HG02840 (cell line): Measurements from ENCODE around the gene SUFU.

Experiments
- ATAC-seq: cut with Tn5 transposase; IDR thresholded peaks from one replicate; pipeline ENCODE4 v1.9.1; 2021; ENCODE audit warnings: mild to moderate bottlenecking, moderate library complexity, moderate number of reproducible peaks; ENCODE audit not compliant: unreplicated experiment, low FRiP score

The SUFU gene

GRCh38 chr10:102647443-102648268 lies 143.9 kb downstream of the SUFU start:
- ATAC-seq: no peak

GRCh38 chr10:102648269-102648888 lies 144.6 kb downstream of the SUFU start:
- ATAC-seq: no peak

GRCh38 chr10:102648889-102649796 lies 145.4 kb downstream of the SUFU start:
- ATAC-seq: no peak

GRCh38 chr10:102649797-102650654 lies 146.3 kb downstream of the SUFU start:
- no peak for ATAC-seq

- no peak for ATAC-seq
These were observed 147.1 kb downstream of the SUFU start for GRCh38 chr10:102650655-102651454.

GRCh38 chr10:102651455-102652169 lies 147.8 kb downstream of the SUFU start:
- no peak for ATAC-seq

- peak; percentile 47 for ATAC-seq
These were observed 148.6 kb downstream of the SUFU start for GRCh38 chr10:102652170-102652916.

- ATAC-seq: no peak
These were observed 149.3 kb downstream of the SUFU start for GRCh38 chr10:102653060-102653459.

GRCh38 chr10:102654566-102654965 lies 150.8 kb downstream of the SUFU start:
- no peak for ATAC-seq

GRCh38 chr10:102654969-102655368 lies 151.2 kb downstream of the SUFU start:
- ATAC-seq: no peak

GRCh38 chr10:102656026-102656425 lies 152.3 kb downstream of the SUFU start:
- no peak for ATAC-seq

- ATAC-seq: no peak
These were observed 153.1 kb downstream of the SUFU start for GRCh38 chr10:102656791-102657371.

GRCh38 chr10:102657451-102657850 lies 153.7 kb downstream of the SUFU start:
- ATAC-seq: no peak

GRCh38 chr10:102657984-102658724 lies 154.4 kb downstream of the SUFU start:
- no peak for ATAC-seq

- no peak for ATAC-seq
These were observed 155.0 kb downstream of the SUFU start for GRCh38 chr10:102658802-102659201.

- ATAC-seq: peak; percentile 66
These were observed 157.3 kb downstream of the SUFU start for GRCh38 chr10:102660888-102661657.
